ENCODE results near the gene NLRP8. TPM values are rescaled to one million over a fixed set of nuclear protein-coding genes. Genes with fewer than 3 reads are reported as not detected.

Gene NLRP8
- polyA plus RNA-seq, 1 donor from 2014 or later: not detected

DNA sequence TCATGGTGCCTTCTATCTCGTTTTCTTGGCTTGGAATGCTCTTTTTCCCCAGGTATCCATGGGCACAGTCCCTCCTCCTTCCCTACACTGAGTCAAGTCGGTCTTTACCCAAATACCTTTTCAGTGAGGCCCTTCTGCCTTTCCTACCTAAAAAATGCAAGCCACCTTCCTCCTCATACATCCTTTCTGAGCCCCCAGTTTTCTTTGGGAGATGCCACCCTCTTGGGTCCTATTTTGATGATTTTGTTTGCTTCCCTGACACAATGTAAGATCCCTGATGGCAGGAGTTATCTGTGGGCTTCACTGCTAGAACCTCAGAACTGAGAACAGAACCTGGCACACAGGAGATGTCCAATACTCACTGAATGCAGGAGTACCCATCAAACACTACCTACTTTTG, 37.8 kb upstream of the NLRP8 start:
- no peaks in the 10 kb centered on the region for H3K9me2 ChIP-seq (ENCODE audit: insufficient read depth, low read length)
- no peak overlapping the region for H3K4me2 ChIP-seq (ENCODE audit: low read length)
- no peak overlapping the region for H3K9ac ChIP-seq (ENCODE audit: low read length)
- no peaks in the 10 kb centered on the region for H3K36me3 ChIP-seq (ENCODE audit: insufficient read depth, low read length)
- H3K4me3 ChIP-seq (ENCODE audit: low read length): no peak overlapping the region
- no peaks in the 10 kb centered on the region for H4K20me1 ChIP-seq (ENCODE audit: insufficient read depth)
- H2AFZ ChIP-seq (ENCODE audit: low read depth, low read length): no peak overlapping the region
- H3K27ac ChIP-seq (ENCODE audit: low read length): no peak overlapping the region
- peaks cover 3% of the 10 kb centered on the region for H3K9me3 ChIP-seq (ENCODE audit: low read length)
- no peaks in the 10 kb centered on the region for H3F3A ChIP-seq (ENCODE audit: insufficient read depth, low read length, poor library complexity, severe bottlenecking)
- no peaks in the 10 kb centered on the region for H3K79me2 ChIP-seq (replicated peaks; ENCODE audit: insufficient read depth, low read length)
- TF ChIP-seq MXI1 (conservative IDR thresholded peaks at IDR 0.05; ENCODE audit: poor library complexity, severe bottlenecking) (no peak), SMC3 (conservative IDR thresholded peaks at IDR 0.05; ENCODE audit: poor library complexity) (no peak), EZH2 (IDR thresholded peaks at IDR 0.05; ENCODE audit: borderline replicate concordance, insufficient read depth, low read length, poor library complexity, severe bottlenecking) (no peak), RAD21 (conservative IDR thresholded peaks at IDR 0.05) (no peak), TAF1 (IDR thresholded peaks at IDR 0.05; ENCODE audit: low read depth) (no peak), EP300 (conservative IDR thresholded peaks at IDR 0.05; ENCODE audit: poor library complexity, severe bottlenecking) (no peak), POLR2AphosphoS5 (IDR thresholded peaks at IDR 0.05) (no peak)
- TF ChIP-seq, protein P1, sequence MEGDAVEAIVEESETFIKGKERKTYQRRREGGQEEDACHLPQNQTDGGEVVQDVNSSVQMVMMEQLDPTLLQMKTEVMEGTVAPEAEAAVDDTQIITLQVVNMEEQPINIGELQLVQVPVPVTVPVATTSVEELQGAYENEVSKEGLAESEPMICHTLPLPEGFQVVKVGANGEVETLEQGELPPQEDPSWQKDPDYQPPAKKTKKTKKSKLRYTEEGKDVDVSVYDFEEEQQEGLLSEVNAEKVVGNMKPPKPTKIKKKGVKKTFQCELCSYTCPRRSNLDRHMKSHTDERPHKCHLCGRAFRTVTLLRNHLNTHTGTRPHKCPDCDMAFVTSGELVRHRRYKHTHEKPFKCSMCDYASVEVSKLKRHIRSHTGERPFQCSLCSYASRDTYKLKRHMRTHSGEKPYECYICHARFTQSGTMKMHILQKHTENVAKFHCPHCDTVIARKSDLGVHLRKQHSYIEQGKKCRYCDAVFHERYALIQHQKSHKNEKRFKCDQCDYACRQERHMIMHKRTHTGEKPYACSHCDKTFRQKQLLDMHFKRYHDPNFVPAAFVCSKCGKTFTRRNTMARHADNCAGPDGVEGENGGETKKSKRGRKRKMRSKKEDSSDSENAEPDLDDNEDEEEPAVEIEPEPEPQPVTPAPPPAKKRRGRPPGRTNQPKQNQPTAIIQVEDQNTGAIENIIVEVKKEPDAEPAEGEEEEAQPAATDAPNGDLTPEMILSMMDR (IDR thresholded peaks at IDR 0.05; ENCODE audit: poor library complexity, severe bottlenecking): no peak
- TF ChIP-seq, protein P2, sequence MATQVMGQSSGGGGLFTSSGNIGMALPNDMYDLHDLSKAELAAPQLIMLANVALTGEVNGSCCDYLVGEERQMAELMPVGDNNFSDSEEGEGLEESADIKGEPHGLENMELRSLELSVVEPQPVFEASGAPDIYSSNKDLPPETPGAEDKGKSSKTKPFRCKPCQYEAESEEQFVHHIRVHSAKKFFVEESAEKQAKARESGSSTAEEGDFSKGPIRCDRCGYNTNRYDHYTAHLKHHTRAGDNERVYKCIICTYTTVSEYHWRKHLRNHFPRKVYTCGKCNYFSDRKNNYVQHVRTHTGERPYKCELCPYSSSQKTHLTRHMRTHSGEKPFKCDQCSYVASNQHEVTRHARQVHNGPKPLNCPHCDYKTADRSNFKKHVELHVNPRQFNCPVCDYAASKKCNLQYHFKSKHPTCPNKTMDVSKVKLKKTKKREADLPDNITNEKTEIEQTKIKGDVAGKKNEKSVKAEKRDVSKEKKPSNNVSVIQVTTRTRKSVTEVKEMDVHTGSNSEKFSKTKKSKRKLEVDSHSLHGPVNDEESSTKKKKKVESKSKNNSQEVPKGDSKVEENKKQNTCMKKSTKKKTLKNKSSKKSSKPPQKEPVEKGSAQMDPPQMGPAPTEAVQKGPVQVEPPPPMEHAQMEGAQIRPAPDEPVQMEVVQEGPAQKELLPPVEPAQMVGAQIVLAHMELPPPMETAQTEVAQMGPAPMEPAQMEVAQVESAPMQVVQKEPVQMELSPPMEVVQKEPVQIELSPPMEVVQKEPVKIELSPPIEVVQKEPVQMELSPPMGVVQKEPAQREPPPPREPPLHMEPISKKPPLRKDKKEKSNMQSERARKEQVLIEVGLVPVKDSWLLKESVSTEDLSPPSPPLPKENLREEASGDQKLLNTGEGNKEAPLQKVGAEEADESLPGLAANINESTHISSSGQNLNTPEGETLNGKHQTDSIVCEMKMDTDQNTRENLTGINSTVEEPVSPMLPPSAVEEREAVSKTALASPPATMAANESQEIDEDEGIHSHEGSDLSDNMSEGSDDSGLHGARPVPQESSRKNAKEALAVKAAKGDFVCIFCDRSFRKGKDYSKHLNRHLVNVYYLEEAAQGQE (IDR thresholded peaks at IDR 0.05; ENCODE audit: borderline replicate concordance): no peak
- no peaks in the 10 kb centered on the region for H3K27me3 ChIP-seq (ENCODE audit: insufficient read depth, low read depth, low read length)

GRCh38 chr19:55912916-55913315, 34.7 kb upstream of the NLRP8 start:
- no peaks in the 10 kb centered on the region for H4K20me1 ChIP-seq (ENCODE audit: insufficient read depth)
- H3K36me3 ChIP-seq (ENCODE audit: insufficient read depth, low read length): no peaks in the 10 kb centered on the region
- no peak overlapping the region for H3K4me3 ChIP-seq (ENCODE audit: low read length)
- H2AFZ ChIP-seq (ENCODE audit: low read depth, low read length): no peak overlapping the region
- no peaks in the 10 kb centered on the region for H3F3A ChIP-seq (ENCODE audit: insufficient read depth, low read length, poor library complexity, severe bottlenecking)
- H3K9ac ChIP-seq (ENCODE audit: low read length): no peak overlapping the region
- H3K79me2 ChIP-seq (replicated peaks; ENCODE audit: insufficient read depth, low read length): no peaks in the 10 kb centered on the region
- H3K9me2 ChIP-seq (ENCODE audit: insufficient read depth, low read length): no peaks in the 10 kb centered on the region
- no peak for TF ChIP-seq EZH2 (IDR thresholded peaks at IDR 0.05; ENCODE audit: borderline replicate concordance, insufficient read depth, low read length, poor library complexity, severe bottlenecking)
- TF ChIP-seq POLR2AphosphoS5 (IDR thresholded peaks at IDR 0.05): no peak
- no peak for TF ChIP-seq TAF1 (IDR thresholded peaks at IDR 0.05; ENCODE audit: low read depth)
- TF ChIP-seq EP300 (conservative IDR thresholded peaks at IDR 0.05; ENCODE audit: poor library complexity, severe bottlenecking): no peak
- no peak for TF ChIP-seq RAD21 (conservative IDR thresholded peaks at IDR 0.05)
- no peaks in the 10 kb centered on the region for H3K27me3 ChIP-seq (ENCODE audit: insufficient read depth, low read depth, low read length)
- no peak overlapping the region for H3K27ac ChIP-seq (ENCODE audit: low read length)
- H3K9me3 ChIP-seq (ENCODE audit: low read length): peaks cover 3% of the 10 kb centered on the region
- no peak overlapping the region for H3K4me2 ChIP-seq (ENCODE audit: low read length)

Measured in neural cell (in vitro differentiated cells).